A673 (cell line): ENCODE data around the gene BTG4.

ENCODE experiments used
- CTCF ChIP-seq: fragments of 300-800, 200-600 bp; sonication (generic); conservative IDR thresholded peaks from 2 replicates; pipeline ENCODE4 v1.5.1; 2017; ENCODE audit warnings: low read depth, mild to moderate bottlenecking, antibody characterized with exemption, low read length, moderate library complexity, mixed read lengths
- EZH2 ChIP-seq: fragments of 200-600 bp; sonication (generic); IDR thresholded peaks from 2 replicates; pipeline ENCODE4 v1.6.1; 2017; ENCODE audit warnings: borderline replicate concordance, low read depth, mild to moderate bottlenecking, mixed read lengths, antibody characterized with exemption, low read length; ENCODE audit not compliant: poor library complexity, severe bottlenecking

GRCh38 chr11:111542606-111543275 is 30.6 kb upstream of the BTG4 start:
- TF ChIP-seq EZH2 (no peak), CTCF (no peak)
